ENCODE data around the gene RGS14.

RGS14 gene

DNA sequence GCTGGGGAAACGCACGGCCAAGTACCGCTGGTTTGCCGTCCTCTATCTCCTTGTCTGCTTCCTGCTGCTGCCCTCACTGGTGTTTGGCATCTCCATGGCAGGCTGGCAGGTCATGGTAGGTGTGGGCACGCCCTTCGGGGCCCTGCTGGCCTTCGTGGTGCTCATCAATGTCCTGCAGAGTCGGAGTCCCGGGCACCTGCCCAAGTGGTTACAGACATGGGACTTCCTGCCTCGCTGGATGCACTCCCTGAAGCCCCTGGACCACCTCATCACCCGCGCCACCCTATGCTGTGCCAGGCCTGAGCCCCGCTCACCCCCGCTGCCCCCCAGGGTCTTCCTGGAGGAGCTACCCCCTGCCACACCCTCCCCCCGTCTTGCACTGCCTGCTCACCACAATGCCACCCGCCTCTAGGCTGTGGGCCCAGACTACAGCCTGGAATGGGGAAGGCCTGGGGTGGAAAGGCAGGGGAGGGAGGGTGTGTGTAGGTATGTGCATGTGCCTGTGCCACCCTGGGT, 40.2 kb downstream of the RGS14 start:
- H3K36me3 Mint-ChIP-seq: no peaks in the 10 kb centered on the region
- no peak overlapping the region for H3K4me3 Mint-ChIP-seq
- ATAC-seq (ENCODE audit: low read depth) (no peak), DNase-seq (ENCODE audit: low spot score in 2 of 2) (no peak)
- H3K27me3 Mint-ChIP-seq: peaks cover 4% of the 10 kb centered on the region
- H3K9me3 Mint-ChIP-seq: no peaks in the 10 kb centered on the region
- H3K27ac Mint-ChIP-seq: no peak overlapping the region
- peaks cover 5% of the 10 kb centered on the region for H3K4me1 Mint-ChIP-seq

DNA sequence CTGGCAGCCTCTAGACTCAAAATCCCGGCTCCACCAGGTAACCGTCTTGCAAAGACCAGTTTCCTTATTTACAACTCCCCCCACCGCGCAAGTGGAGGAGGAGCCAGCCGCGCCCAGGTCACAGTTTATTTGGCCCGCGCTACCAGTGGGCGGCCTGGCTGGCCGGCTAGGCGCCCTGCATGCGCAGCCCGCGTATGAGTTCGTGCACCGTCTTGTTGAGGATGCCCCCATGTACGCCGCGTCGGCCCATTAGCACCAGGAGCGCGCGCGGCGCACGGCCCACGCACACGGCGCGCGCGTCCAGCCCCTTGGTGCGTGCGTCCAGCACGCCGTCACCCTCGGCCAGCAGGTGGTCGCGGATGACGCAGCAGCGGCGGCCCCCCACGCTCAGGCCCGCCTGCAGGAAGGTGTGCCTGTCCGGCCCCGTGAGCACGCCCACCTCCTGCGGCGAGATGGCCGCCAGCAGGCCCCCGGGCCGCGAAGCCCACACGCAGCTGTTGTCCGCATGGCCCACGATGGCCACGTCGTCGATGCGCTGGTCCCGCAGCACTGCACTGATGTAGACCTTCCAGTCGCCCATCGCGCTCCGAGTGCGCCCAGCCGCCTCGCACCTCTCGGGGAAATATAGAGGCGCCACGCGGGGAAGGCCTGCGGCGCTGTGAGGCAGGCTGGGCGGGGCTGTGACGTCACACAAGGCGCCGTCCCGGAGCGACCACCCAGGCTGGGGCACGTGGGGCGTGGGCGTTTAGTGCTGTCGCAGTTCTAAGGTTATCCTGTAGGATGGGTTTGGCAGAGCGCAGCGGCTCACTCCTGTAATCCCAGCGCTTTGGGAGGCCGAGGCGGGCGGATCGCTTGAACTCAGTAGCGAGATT, 42.5 kb downstream of the RGS14 start, which contains the start of gene PFN3:
PFN3 (minus strand) TSS at position 665 of the 872 bp plus-strand sequence; CDS start at position 580, 85 bp downstream.
- H3K27me3 Mint-ChIP-seq: peaks cover 2% of the 10 kb centered on the region
- H3K4me3 Mint-ChIP-seq: no peak within 1 kb of the TSS
- no peaks in the 10 kb centered on the region for H3K36me3 Mint-ChIP-seq
- H3K9me3 Mint-ChIP-seq: no peaks in the 10 kb centered on the region
- peaks cover 16% of the 10 kb centered on the region for H3K4me1 Mint-ChIP-seq
- ATAC-seq (ENCODE audit: low read depth) (no peak), DNase-seq (ENCODE audit: low spot score in 2 of 2) (no peak)
- no peak within 1 kb of the TSS for H3K27ac Mint-ChIP-seq

GRCh38 chr5:177402271-177403043, 44.7 kb downstream of the RGS14 start:
- no peak for ATAC-seq (ENCODE audit: low read depth)
- H3K27ac Mint-ChIP-seq: no peak overlapping the region

DNA sequence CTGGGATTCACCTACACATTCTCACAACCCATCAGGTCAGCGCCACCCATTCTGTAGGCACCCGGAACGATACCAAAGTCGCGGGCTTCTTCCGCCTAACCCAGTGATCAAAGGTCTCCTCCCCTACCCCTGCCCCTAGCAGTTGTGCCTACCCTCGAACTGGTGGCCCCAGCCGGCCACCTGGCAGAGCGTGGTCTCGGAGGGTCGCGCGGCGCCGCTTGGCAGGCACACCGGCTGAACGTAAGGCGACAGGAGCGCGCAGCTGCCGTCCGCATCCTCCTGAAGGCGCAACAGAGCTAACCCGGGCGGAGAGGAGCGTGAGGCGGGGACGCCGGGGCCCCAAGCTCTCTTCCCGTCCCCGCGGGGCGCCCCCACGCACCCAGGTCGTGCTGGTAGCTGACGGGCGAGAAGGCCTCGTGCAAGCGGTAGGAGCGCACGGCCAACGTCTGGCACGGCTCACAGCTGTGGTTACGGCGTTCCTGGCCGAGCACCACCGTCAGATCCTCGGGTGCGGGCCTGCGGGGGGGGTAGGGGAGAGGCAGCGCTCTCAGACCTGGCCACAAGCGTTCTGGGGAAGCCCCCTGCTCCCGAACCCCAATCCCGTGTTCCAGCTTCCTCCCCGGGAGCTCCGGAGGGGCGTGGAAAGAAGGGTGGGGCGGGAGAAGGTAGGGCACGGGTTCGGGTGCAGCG, 45.5 kb downstream of the RGS14 start:
- no peaks in the 10 kb centered on the region for H3K9me3 Mint-ChIP-seq
- peaks cover 25% of the 10 kb centered on the region for H3K4me1 Mint-ChIP-seq
- no peak overlapping the region for H3K27ac Mint-ChIP-seq
- no peaks in the 10 kb centered on the region for H3K36me3 Mint-ChIP-seq
- DNase-seq (ENCODE audit: low spot score in 2 of 2) (peak; percentile 34 to 62), ATAC-seq (ENCODE audit: low read depth) (peak; percentile 19)
- H3K27me3 Mint-ChIP-seq: no peaks in the 10 kb centered on the region
- peak overlapping the region; percentile 81 for H3K4me3 Mint-ChIP-seq

More at GRCh38 chr5:177402271-177403043, 44.7 kb downstream of the RGS14 start:
- peaks cover 2% of the 10 kb centered on the region for H3K27me3 Mint-ChIP-seq
- no peaks in the 10 kb centered on the region for H3K9me3 Mint-ChIP-seq
- H3K4me3 Mint-ChIP-seq: peak overlapping the region; percentile 81
- H3K36me3 Mint-ChIP-seq: no peaks in the 10 kb centered on the region
- peaks cover 25% of the 10 kb centered on the region for H3K4me1 Mint-ChIP-seq
- DNase-seq (ENCODE audit: low spot score in 2 of 2): no peak

DNA sequence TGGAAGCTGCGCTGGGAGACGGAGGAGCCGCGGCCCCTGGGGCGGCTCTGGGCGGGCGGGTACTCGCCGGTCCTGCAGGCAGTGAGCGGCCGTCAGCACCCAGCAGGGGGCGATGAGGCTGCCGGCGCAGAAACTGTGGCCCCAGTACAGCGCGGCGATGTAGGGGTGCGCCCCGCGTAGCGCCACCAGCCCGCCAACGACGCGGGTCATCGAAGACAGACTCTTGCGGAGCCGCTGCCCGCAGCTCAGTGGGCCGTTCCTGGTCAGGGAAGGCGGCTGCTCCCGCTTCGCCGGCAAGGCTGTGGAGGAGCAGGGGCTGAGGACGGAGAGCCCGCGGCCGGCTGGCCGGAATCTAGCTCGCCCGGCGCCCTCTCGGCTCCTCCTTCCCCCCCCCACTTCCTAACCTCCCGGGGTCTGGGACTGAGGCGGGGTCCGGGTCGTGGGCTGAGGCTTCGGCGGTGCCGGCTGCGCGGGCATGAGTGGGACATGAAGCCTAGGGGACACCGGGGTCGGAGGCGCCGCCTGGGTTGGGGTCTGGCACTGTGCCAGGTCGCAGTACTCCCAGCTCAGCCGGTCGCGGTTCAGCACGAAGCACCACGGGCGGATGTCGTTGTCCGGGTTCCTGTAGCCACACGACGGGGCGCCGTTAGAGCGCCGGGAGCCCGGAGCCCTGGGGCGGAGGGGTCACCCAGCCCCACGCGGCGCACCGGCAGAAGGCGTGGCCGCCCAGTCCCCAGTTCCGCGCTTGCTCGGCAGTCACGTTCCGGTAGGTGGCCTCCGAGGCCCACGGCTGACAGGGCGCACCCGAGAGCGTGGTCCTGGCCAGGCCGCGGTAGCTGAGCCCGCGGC, 46.3 kb downstream of the RGS14 start:
- no peaks in the 10 kb centered on the region for H3K36me3 Mint-ChIP-seq
- H3K9me3 Mint-ChIP-seq: no peaks in the 10 kb centered on the region
- H3K27me3 Mint-ChIP-seq: no peaks in the 10 kb centered on the region
- DNase-seq (ENCODE audit: low spot score in 2 of 2) (peak; percentile 85 to 87), ATAC-seq (ENCODE audit: low read depth) (peak; percentile 77)
- H3K4me1 Mint-ChIP-seq: peaks cover 25% of the 10 kb centered on the region
- peak overlapping the region; percentile 81 for H3K4me3 Mint-ChIP-seq
- no peak overlapping the region for H3K27ac Mint-ChIP-seq

DNA sequence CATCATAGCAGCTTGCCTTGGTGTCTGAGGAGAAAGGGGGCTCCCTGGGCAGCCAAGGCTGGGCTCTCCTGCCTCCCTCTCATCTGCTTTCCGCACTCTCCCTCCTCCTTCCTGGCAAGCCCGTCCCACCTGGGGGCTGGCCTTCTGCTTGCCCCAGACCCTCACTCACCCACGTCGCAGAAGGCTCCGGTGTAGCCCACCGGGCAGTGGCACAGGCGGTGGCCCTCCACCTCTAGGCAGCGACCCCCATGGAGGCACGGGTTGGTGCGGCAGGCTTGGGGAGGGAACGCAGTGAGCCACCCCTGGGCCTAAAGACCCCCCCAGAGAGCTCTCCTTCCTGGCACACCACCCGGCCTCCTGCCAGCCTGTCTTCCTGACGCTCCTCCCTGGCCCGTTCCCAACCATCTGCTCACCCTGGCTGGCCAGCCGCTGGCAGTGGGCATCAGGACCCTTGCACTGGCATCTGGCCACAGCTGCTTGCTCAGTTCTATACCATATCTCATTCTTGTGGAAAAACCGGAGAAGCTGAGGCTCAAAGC, 47.0 kb downstream of the RGS14 start:
- no peak for DNase-seq (ENCODE audit: low spot score in 2 of 2)
- ATAC-seq (ENCODE audit: low read depth): no peak
- Mint-ChIP-seq H3K36me3 (no peaks in the 10 kb centered on the region), H3K4me1 (peaks cover 25% of the 10 kb centered on the region), H3K27me3 (no peaks in the 10 kb centered on the region), H3K9me3 (no peaks in the 10 kb centered on the region), H3K4me3 (peak overlapping the region; percentile 62), H3K27ac (peak overlapping the region; percentile 75)

GRCh38 chr5:177405312-177405711, 47.6 kb downstream of the RGS14 start:
- Mint-ChIP-seq H3K4me1 (peaks cover 25% of the 10 kb centered on the region), H3K36me3 (no peaks in the 10 kb centered on the region), H3K9me3 (no peaks in the 10 kb centered on the region), H3K27me3 (no peaks in the 10 kb centered on the region), H3K27ac (peak overlapping the region; percentile 75), H3K4me3 (peak overlapping the region; percentile 62)
- DNase-seq (ENCODE audit: low spot score in 2 of 2) (no peak), ATAC-seq (ENCODE audit: low read depth) (no peak)

DNA sequence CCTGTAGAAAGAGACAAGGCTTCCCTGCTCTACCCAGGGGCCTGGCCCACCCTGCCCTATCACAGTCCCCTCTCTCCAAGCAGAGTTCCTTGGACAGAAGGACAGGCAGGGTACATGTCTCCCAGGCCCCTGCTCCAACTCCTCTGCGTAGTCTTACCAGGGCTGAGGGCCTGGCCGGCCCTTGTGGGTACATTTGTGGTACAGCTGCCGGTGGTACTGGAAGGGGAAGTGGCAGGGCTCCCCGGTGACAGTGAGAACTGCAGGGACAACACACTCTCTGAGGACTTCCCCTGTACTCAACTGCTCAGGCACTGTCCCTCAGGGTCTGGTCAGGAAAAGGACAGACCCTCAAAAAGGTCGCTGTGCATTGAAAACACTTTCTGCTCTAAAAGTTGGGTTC, 48.1 kb downstream of the RGS14 start:
- Mint-ChIP-seq H3K27me3 (no peaks in the 10 kb centered on the region), H3K4me1 (peaks cover 25% of the 10 kb centered on the region), H3K27ac (peak overlapping the region; percentile 75), H3K4me3 (peak overlapping the region; percentile 32), H3K9me3 (no peaks in the 10 kb centered on the region), H3K36me3 (no peaks in the 10 kb centered on the region)
- ATAC-seq (ENCODE audit: low read depth) (peak; percentile 55), DNase-seq (ENCODE audit: low spot score in 2 of 2) (peak; percentile 54 to 59)

- H3K4me1 Mint-ChIP-seq: peaks cover 22% of the 10 kb centered on the region
- ATAC-seq (ENCODE audit: low read depth) (no peak), DNase-seq (ENCODE audit: low spot score in 2 of 2) (no peak)
- no peaks in the 10 kb centered on the region for H3K9me3 Mint-ChIP-seq
- H3K27ac Mint-ChIP-seq: no peak within 1 kb of the TSS
- no peak within 1 kb of the TSS for H3K4me3 Mint-ChIP-seq
- H3K36me3 Mint-ChIP-seq: no peaks in the 10 kb centered on the region
- no peaks in the 10 kb centered on the region for H3K27me3 Mint-ChIP-seq
Measured at GRCh38 chr5:177409043-177409801, 51.5 kb downstream of the RGS14 start, which contains the start of gene F12. F12 (minus strand) TSS chr5:177409564; CDS start chr5:177409527, 37 bp downstream.

- Mint-ChIP-seq H3K4me3 (no peak overlapping the region), H3K27ac (no peak overlapping the region), H3K27me3 (no peaks in the 10 kb centered on the region), H3K4me1 (peaks cover 10% of the 10 kb centered on the region), H3K9me3 (no peaks in the 10 kb centered on the region), H3K36me3 (no peaks in the 10 kb centered on the region)
- ATAC-seq (ENCODE audit: low read depth) (no peak), DNase-seq (ENCODE audit: low spot score in 2 of 2) (no peak)
Measured at GRCh38 chr5:177410575-177410974, 52.9 kb downstream of the RGS14 start.

DNA sequence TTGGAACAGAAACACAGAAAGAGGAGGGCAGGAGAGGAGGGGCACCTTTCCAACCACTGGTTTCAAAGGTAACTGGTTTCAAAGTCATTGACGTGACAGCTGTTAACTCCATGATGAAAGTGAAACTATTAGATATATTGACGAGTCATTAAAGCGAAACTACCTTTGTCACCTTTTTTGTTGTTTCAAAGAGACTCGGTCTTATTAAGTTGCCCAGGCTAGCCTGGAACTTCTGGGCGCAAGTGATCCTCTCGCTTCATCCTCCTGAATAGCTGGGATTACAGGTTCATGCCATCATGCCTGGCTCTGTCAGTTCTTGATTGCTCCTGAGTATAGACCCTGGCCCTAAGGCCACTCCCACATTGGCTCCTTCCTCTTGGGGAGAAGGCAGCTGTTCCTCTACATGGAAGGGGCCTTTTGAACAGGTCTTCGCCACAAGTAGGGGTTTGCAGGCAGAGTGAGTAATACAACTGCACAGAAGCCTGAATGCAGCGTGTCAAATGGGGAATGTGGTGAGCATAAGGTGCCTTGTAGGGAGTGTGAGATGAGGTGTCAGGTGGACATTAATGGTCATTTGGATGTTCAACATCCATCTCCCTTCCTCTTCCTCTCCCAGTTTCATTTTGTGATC, 55.0 kb downstream of the RGS14 start:
- Mint-ChIP-seq H3K9me3 (no peaks in the 10 kb centered on the region), H3K36me3 (no peaks in the 10 kb centered on the region), H3K27ac (no peak overlapping the region), H3K4me1 (peaks cover 4% of the 10 kb centered on the region), H3K27me3 (no peaks in the 10 kb centered on the region), H3K4me3 (no peak overlapping the region)
- ATAC-seq (ENCODE audit: low read depth) (peak; percentile 79), DNase-seq (ENCODE audit: low spot score in 2 of 2) (no peak)

- ATAC-seq (ENCODE audit: low read depth) (no peak), DNase-seq (ENCODE audit: low spot score in 2 of 2) (no peak)
- H3K27ac Mint-ChIP-seq: no peak overlapping the region
- H3K4me3 Mint-ChIP-seq: no peak overlapping the region
- H3K36me3 Mint-ChIP-seq: no peaks in the 10 kb centered on the region
- H3K9me3 Mint-ChIP-seq: no peaks in the 10 kb centered on the region
- no peaks in the 10 kb centered on the region for H3K27me3 Mint-ChIP-seq
- peaks cover 4% of the 10 kb centered on the region for H3K4me1 Mint-ChIP-seq
Measured at GRCh38 chr5:177414481-177414880, 56.8 kb downstream of the RGS14 start.

All from memory B cell (primary cell).